ENCODE measurements around the gene C14orf132.

Gene C14orf132

DNA sequence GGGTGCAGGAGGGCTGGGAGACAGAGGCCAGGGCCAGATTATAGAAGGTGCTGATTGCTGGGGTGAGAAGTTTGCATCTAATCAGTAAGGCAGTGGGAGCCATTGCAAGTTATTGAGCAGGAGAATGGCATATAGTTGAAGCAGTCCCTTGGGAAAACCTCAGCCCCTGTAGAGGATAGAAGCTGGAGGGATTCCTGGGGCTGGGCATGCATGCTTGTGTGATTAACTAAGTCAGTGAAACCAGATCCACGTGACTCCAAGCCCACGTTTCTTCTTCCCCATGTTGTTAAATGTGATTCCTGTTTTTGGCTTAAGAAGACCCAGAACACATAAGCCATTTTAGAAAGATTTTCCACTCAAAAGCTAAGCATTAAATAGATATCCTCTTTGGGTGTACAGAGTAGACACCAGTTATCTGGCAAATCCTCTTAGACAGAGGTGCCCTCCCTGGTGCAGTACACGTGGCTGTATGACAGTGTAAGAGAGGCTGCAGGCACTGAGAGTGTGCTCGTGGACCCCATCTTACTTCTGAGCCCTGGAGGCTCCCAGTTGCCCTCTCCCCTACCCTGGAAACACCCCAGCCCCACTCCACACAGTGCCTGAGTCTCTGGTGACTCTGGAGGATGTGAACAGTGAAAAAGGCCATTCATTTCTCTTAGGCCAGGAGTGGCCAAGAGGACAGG, 3.2 kb downstream of the C14orf132 start:
- Mint-ChIP-seq H3K27me3 (ENCODE audit: low read depth) (peaks cover 27% of the 10 kb centered on the region), H3K4me1 (peaks cover 33% of the 10 kb centered on the region), H3K4me3 (peak overlapping the region in 2 of 3 experiments; percentile 13 to 86), H3K36me3 (ENCODE audit: low read depth) (peaks cover 19% of the 10 kb centered on the region), H3K27ac (no peak overlapping the region), H3K9me3 (peaks cover 3% of the 10 kb centered on the region)
- no peak for TF ChIP-seq CTCF (IDR thresholded peaks at IDR 0.05; ENCODE audit: unreplicated experiment in 3 of 3)

- Mint-ChIP-seq H3K9me3 (peaks cover 3% of the 10 kb centered on the region), H3K4me1 (peaks cover 27% of the 10 kb centered on the region), H3K27ac (no peak overlapping the region), H3K4me3 (no peak overlapping the region), H3K36me3 (ENCODE audit: low read depth) (peaks cover 18% of the 10 kb centered on the region), H3K27me3 (ENCODE audit: low read depth) (peaks cover 6% of the 10 kb centered on the region)
- no peak for TF ChIP-seq CTCF (IDR thresholded peaks at IDR 0.05; ENCODE audit: unreplicated experiment in 3 of 3)
Observed at GRCh38 chr14:96046630-96047029, 7.5 kb downstream of the C14orf132 start.

- TF ChIP-seq CTCF (IDR thresholded peaks at IDR 0.05; ENCODE audit: unreplicated experiment in 3 of 3), result no peak
- peaks cover 5% of the 10 kb centered on the region for H3K27me3 Mint-ChIP-seq (ENCODE audit: low read depth)
- H3K4me1 Mint-ChIP-seq, result peaks cover 27% of the 10 kb centered on the region
- H3K27ac Mint-ChIP-seq, result no peak overlapping the region
- peaks cover 18% of the 10 kb centered on the region for H3K36me3 Mint-ChIP-seq (ENCODE audit: low read depth)
- peaks cover 3% of the 10 kb centered on the region for H3K9me3 Mint-ChIP-seq
- H3K4me3 Mint-ChIP-seq, result no peak overlapping the region
Observed at GRCh38 chr14:96047101-96047500, 7.9 kb downstream of the C14orf132 start.

GRCh38 chr14:96049932-96050331, 10.8 kb downstream of the C14orf132 start:
- peaks cover 43% of the 10 kb centered on the region for H3K4me1 Mint-ChIP-seq
- H3K4me3 Mint-ChIP-seq, result no peak overlapping the region
- H3K36me3 Mint-ChIP-seq (ENCODE audit: low read depth), result peaks cover 14% of the 10 kb centered on the region
- no peaks in the 10 kb centered on the region for H3K27me3 Mint-ChIP-seq (ENCODE audit: low read depth)
- peak overlapping the region; percentile 45 to 83 (median 65) for H3K27ac Mint-ChIP-seq
- H3K9me3 Mint-ChIP-seq, result peaks cover 2% of the 10 kb centered on the region
- no peak for TF ChIP-seq CTCF (IDR thresholded peaks at IDR 0.05; ENCODE audit: unreplicated experiment in 3 of 3)

- H3K36me3 Mint-ChIP-seq (ENCODE audit: low read depth), result peaks cover 10% of the 10 kb centered on the region
- peak overlapping the region; percentile 45 to 83 (median 65) for H3K27ac Mint-ChIP-seq
- TF ChIP-seq CTCF (IDR thresholded peaks at IDR 0.05; ENCODE audit: unreplicated experiment in 3 of 3), result no peak
- H3K9me3 Mint-ChIP-seq, result no peaks in the 10 kb centered on the region
- no peak overlapping the region for H3K4me3 Mint-ChIP-seq
- H3K4me1 Mint-ChIP-seq, result peaks cover 49% of the 10 kb centered on the region
- H3K27me3 Mint-ChIP-seq (ENCODE audit: low read depth), result no peaks in the 10 kb centered on the region
Observed at GRCh38 chr14:96050482-96050881, 11.3 kb downstream of the C14orf132 start.

GRCh38 chr14:96051231-96051630, 12.1 kb downstream of the C14orf132 start:
- no peak for TF ChIP-seq CTCF (IDR thresholded peaks at IDR 0.05; ENCODE audit: unreplicated experiment in 3 of 3)
- H3K4me1 Mint-ChIP-seq, result peaks cover 53% of the 10 kb centered on the region
- peak overlapping the region; percentile 45 to 83 (median 65) for H3K27ac Mint-ChIP-seq
- H3K9me3 Mint-ChIP-seq, result no peaks in the 10 kb centered on the region
- no peak overlapping the region for H3K4me3 Mint-ChIP-seq
- peaks cover 10% of the 10 kb centered on the region for H3K36me3 Mint-ChIP-seq (ENCODE audit: low read depth)
- H3K27me3 Mint-ChIP-seq (ENCODE audit: low read depth), result no peaks in the 10 kb centered on the region

All from nephron (organoid).